ENCODE measurements around the gene KMO.

- no peak for TF ChIP-seq POLR2A (IDR thresholded peaks at IDR 0.05)
- TF ChIP-seq, protein P1, sequence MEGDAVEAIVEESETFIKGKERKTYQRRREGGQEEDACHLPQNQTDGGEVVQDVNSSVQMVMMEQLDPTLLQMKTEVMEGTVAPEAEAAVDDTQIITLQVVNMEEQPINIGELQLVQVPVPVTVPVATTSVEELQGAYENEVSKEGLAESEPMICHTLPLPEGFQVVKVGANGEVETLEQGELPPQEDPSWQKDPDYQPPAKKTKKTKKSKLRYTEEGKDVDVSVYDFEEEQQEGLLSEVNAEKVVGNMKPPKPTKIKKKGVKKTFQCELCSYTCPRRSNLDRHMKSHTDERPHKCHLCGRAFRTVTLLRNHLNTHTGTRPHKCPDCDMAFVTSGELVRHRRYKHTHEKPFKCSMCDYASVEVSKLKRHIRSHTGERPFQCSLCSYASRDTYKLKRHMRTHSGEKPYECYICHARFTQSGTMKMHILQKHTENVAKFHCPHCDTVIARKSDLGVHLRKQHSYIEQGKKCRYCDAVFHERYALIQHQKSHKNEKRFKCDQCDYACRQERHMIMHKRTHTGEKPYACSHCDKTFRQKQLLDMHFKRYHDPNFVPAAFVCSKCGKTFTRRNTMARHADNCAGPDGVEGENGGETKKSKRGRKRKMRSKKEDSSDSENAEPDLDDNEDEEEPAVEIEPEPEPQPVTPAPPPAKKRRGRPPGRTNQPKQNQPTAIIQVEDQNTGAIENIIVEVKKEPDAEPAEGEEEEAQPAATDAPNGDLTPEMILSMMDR (IDR thresholded peaks at IDR 0.05), result no peak
Observed at GRCh38 chr1:241624935-241625334, 92.8 kb downstream of the KMO start.
